Inflammatory macrophage treated with lipopolysaccharide for 4 hours (primary cell): ENCODE results near the gene GPR153.

Source experiments
- DNase-seq: peaks from one replicate; pipeline ENCODE4 v3.0.0-alpha.2; 2020

GPR153 gene

GRCh38 chr1:6286266-6286665, 25.4 kb upstream of the GPR153 start:
- DNase-seq = no peak

GRCh38 chr1:6285336-6285735, 24.4 kb upstream of the GPR153 start:
- DNase-seq = no peak

GRCh38 chr1:6282577-6283270, 21.8 kb upstream of the GPR153 start:
- DNase-seq = no peak

GRCh38 chr1:6281511-6282402, 20.9 kb upstream of the GPR153 start:
- peak; percentile 30 for DNase-seq

GRCh38 chr1:6280761-6281451, 20.0 kb upstream of the GPR153 start:
- DNase-seq = no peak

GRCh38 chr1:6279613-6280383, 18.9 kb upstream of the GPR153 start:
- no peak for DNase-seq

GRCh38 chr1:6279066-6279465, 18.2 kb upstream of the GPR153 start:
- DNase-seq = no peak

GRCh38 chr1:6278263-6278662, 17.4 kb upstream of the GPR153 start:
- no peak for DNase-seq

- DNase-seq = no peak
Observed at GRCh38 chr1:6276811-6277555, 16.1 kb upstream of the GPR153 start.

- no peak for DNase-seq
Observed at GRCh38 chr1:6275826-6276782, 15.2 kb upstream of the GPR153 start.

- no peak for DNase-seq
Observed at GRCh38 chr1:6274622-6275139, 13.8 kb upstream of the GPR153 start.

GRCh38 chr1:6274102-6274501, 13.2 kb upstream of the GPR153 start:
- no peak for DNase-seq

- peak; percentile 11 for DNase-seq
Observed at GRCh38 chr1:6273380-6273891, 12.5 kb upstream of the GPR153 start.

- DNase-seq = no peak
Observed at GRCh38 chr1:6272868-6273267, 12.0 kb upstream of the GPR153 start.

- no peak for DNase-seq
Observed at GRCh38 chr1:6272452-6272851, 11.6 kb upstream of the GPR153 start.

- no peak for DNase-seq
Observed at GRCh38 chr1:6271554-6271953, 10.7 kb upstream of the GPR153 start.

- DNase-seq = no peak
Observed at GRCh38 chr1:6271006-6271405, 10.1 kb upstream of the GPR153 start.

GRCh38 chr1:6270401-6270800, 9.5 kb upstream of the GPR153 start:
- DNase-seq = no peak

GRCh38 chr1:6269720-6270400, 9.0 kb upstream of the GPR153 start:
- no peak for DNase-seq

GRCh38 chr1:6269296-6269695, 8.4 kb upstream of the GPR153 start:
- DNase-seq = no peak
